Measurements from ENCODE around the gene NRROS. TPM values are rescaled to one million over a fixed set of nuclear protein-coding genes. Genes with fewer than 3 reads are reported as not detected.

Gene NRROS
- total and polyA plus RNA-seq, 3 experiments from 2014 or later: 3.5 to 17.0 (median 15.6) TPM

GRCh38 chr3:196673632-196674031 is 34.1 kb downstream of the NRROS start:
- Mint-ChIP-seq H3K27ac (no peak overlapping the region), H3K27me3 (no peaks in the 10 kb centered on the region), H3K4me3 (no peak overlapping the region), H3K9me3 (no peaks in the 10 kb centered on the region), H3K36me3 (peaks cover 0 to 4% (median 0%) of the 10 kb centered on the region in 3 donors), H3K4me1 (peaks cover 9 to 28% (median 22%) of the 10 kb centered on the region in 3 donors)
- no peaks in the 10 kb centered on the region for H3K27me3 ChIP-seq (ENCODE audit: insufficient read depth, low read length, poor library complexity, severe bottlenecking)
- no peak for DNase-seq
- H3K4me1 ChIP-seq (ENCODE audit: insufficient read depth, low read length): peaks cover 14% of the 10 kb centered on the region
- no peak overlapping the region for H3K27ac ChIP-seq (ENCODE audit: low read depth, low read length)
- H3K9me3 ChIP-seq (ENCODE audit: low read length): no peaks in the 10 kb centered on the region
- no peak overlapping the region for H3K4me3 ChIP-seq (ENCODE audit: low read length)
- ChIA-PET CTCF (interaction anchor here (0.7 to 1.7 kb wide), 2 partner anchors 11 to 64 kb away, joined by 3 to 4 read pairs; no protein-coding TSS in a partner anchor), POLR2A (no interaction called here)
- H3K36me3 ChIP-seq (ENCODE audit: insufficient read depth, low read length): no peaks in the 10 kb centered on the region

GRCh38 chr3:196677353-196677752 is 37.9 kb downstream of the NRROS start:
- H3K36me3 Mint-ChIP-seq: peaks cover 0 to 4% (median 0%) of the 10 kb centered on the region in 3 donors

GRCh38 chr3:196677931-196678330 is 38.4 kb downstream of the NRROS start:
- DNase-seq: no peak
- no peaks in the 10 kb centered on the region for H3K9me3 Mint-ChIP-seq

More at GRCh38 chr3:196677353-196677752, 37.9 kb downstream of the NRROS start:
- Histone ChIP-seq H3K9me3 (ENCODE audit: low read length) (no peaks in the 10 kb centered on the region), H3K27ac (ENCODE audit: low read depth, low read length) (no peak overlapping the region), H3K4me1 (ENCODE audit: insufficient read depth, low read length) (no peaks in the 10 kb centered on the region), H3K36me3 (ENCODE audit: insufficient read depth, low read length) (no peaks in the 10 kb centered on the region), H3K27me3 (ENCODE audit: insufficient read depth, low read length, poor library complexity, severe bottlenecking) (no peaks in the 10 kb centered on the region), H3K4me3 (ENCODE audit: low read length) (no peak overlapping the region)
- Mint-ChIP-seq H3K27ac (no peak overlapping the region), H3K9me3 (no peaks in the 10 kb centered on the region), H3K4me3 (no peak overlapping the region), H3K27me3 (no peaks in the 10 kb centered on the region), H3K4me1 (peaks cover 2 to 10% (median 9%) of the 10 kb centered on the region in 3 donors)
- CTCF ChIA-PET: interaction anchor here (1.3 to 1.6 kb wide), 2 partner anchors 68 to 71 kb away, joined by 3 read pairs; no protein-coding TSS in a partner anchor
- POLR2A ChIA-PET: no interaction called here
- no peak for DNase-seq

GRCh38 chr3:196684548-196685407 is 45.3 kb downstream of the NRROS start:
- peak; percentile 47 to 70 (median 57) for DNase-seq
- H3K4me3 Mint-ChIP-seq: peak overlapping the region; percentile 8 to 76 (median 66)
- H3K9me3 ChIP-seq (ENCODE audit: low read length): no peaks in the 10 kb centered on the region
- H3K4me1 Mint-ChIP-seq: peaks cover 10 to 15% (median 12%) of the 10 kb centered on the region in 3 donors
- no peaks in the 10 kb centered on the region for H3K27me3 ChIP-seq (ENCODE audit: insufficient read depth, low read length, poor library complexity, severe bottlenecking)
- no peaks in the 10 kb centered on the region for H3K27me3 Mint-ChIP-seq
- no peaks in the 10 kb centered on the region for H3K9me3 Mint-ChIP-seq
- no peaks in the 10 kb centered on the region for H3K36me3 Mint-ChIP-seq
- POLR2A ChIA-PET: interaction anchor here (1.4 to 2.4 kb wide), 2 partner anchors 45 to 75 kb away, joined by 6 to 8 read pairs; partner anchors contain the start of gene NRROS
- CTCF ChIA-PET: interaction anchor here (0.7 to 5.6 kb wide), 20 partner anchors 9 to 156 kb away, joined by 3 to 160 read pairs (median 6); partner anchors contain the start of genes FBXO45, NRROS and WDR53
- H3K4me3 ChIP-seq (ENCODE audit: low read length): peak overlapping the region; percentile 52
- no peak overlapping the region for H3K27ac ChIP-seq (ENCODE audit: low read depth, low read length)
- no peaks in the 10 kb centered on the region for H3K36me3 ChIP-seq (ENCODE audit: insufficient read depth, low read length)
- H3K27ac Mint-ChIP-seq: peak overlapping the region; percentile 5 to 83 (median 50)
- H3K4me1 ChIP-seq (ENCODE audit: insufficient read depth, low read length): peaks cover 11% of the 10 kb centered on the region

More at GRCh38 chr3:196677931-196678330, 38.4 kb downstream of the NRROS start:
- Histone ChIP-seq H3K27ac (ENCODE audit: low read depth, low read length) (no peak overlapping the region), H3K4me3 (ENCODE audit: low read length) (no peak overlapping the region), H3K27me3 (ENCODE audit: insufficient read depth, low read length, poor library complexity, severe bottlenecking) (no peaks in the 10 kb centered on the region), H3K9me3 (ENCODE audit: low read length) (no peaks in the 10 kb centered on the region), H3K4me1 (ENCODE audit: insufficient read depth, low read length) (no peaks in the 10 kb centered on the region), H3K36me3 (ENCODE audit: insufficient read depth, low read length) (no peaks in the 10 kb centered on the region)
- Mint-ChIP-seq H3K36me3 (peaks cover 0 to 4% (median 0%) of the 10 kb centered on the region in 3 donors), H3K27me3 (no peaks in the 10 kb centered on the region), H3K4me1 (peaks cover 2 to 10% (median 9%) of the 10 kb centered on the region in 3 donors), H3K27ac (peak overlapping the region in 3 of 8 donors; percentile 24 to 89 (median 25)), H3K4me3 (no peak overlapping the region)
- POLR2A ChIA-PET: no interaction called here
- CTCF ChIA-PET: no interaction called here

- no peak overlapping the region for H3K4me3 ChIP-seq (ENCODE audit: low read length)
- no peaks in the 10 kb centered on the region for H3K9me3 ChIP-seq (ENCODE audit: low read length)
- H3K9me3 Mint-ChIP-seq: no peaks in the 10 kb centered on the region
- ChIA-PET POLR2A (interaction anchor here (2.4 kb wide), 1 partner anchor 77 kb away, joined by 8 read pairs; no protein-coding TSS in a partner anchor), CTCF (interaction anchor here (2.4 to 5.6 kb wide), 3 partner anchors 46 to 88 kb away, joined by 11 to 160 read pairs (median 27); partner anchors contain the start of gene NRROS)
- no peaks in the 10 kb centered on the region for H3K36me3 Mint-ChIP-seq
- H3K36me3 ChIP-seq (ENCODE audit: insufficient read depth, low read length): no peaks in the 10 kb centered on the region
- peak overlapping the region in 1 of 7 donors; percentile 45 for H3K4me3 Mint-ChIP-seq
- no peak overlapping the region for H3K27ac ChIP-seq (ENCODE audit: low read depth, low read length)
- H3K27me3 Mint-ChIP-seq: no peaks in the 10 kb centered on the region
- no peak for DNase-seq
- peak overlapping the region in 3 of 8 donors; percentile 5 to 77 (median 38) for H3K27ac Mint-ChIP-seq
- H3K4me1 Mint-ChIP-seq: peaks cover 10 to 15% (median 12%) of the 10 kb centered on the region in 3 donors
- H3K4me1 ChIP-seq (ENCODE audit: insufficient read depth, low read length): peaks cover 11% of the 10 kb centered on the region
- H3K27me3 ChIP-seq (ENCODE audit: insufficient read depth, low read length, poor library complexity, severe bottlenecking): no peaks in the 10 kb centered on the region
These were observed 46.9 kb downstream of the NRROS start for GRCh38 chr3:196686436-196686835.

GRCh38 chr3:196688349-196688748 is 48.9 kb downstream of the NRROS start:
- ChIA-PET CTCF (interaction anchor here (1.1 to 5.6 kb wide), 2 partner anchors 28 to 81 kb away, joined by 3 to 160 read pairs; no protein-coding TSS in a partner anchor), POLR2A (interaction anchor here (0.7 kb wide), 1 partner anchor 120 kb away, joined by 5 read pairs; the partner anchor contains the start of gene FBXO45)
- no peaks in the 10 kb centered on the region for H3K36me3 ChIP-seq (ENCODE audit: insufficient read depth, low read length)
- H3K9me3 ChIP-seq (ENCODE audit: low read length): no peaks in the 10 kb centered on the region
- H3K9me3 Mint-ChIP-seq: no peaks in the 10 kb centered on the region
- H3K27me3 Mint-ChIP-seq: no peaks in the 10 kb centered on the region
- H3K4me3 ChIP-seq (ENCODE audit: low read length): no peak overlapping the region
- no peaks in the 10 kb centered on the region for H3K27me3 ChIP-seq (ENCODE audit: insufficient read depth, low read length, poor library complexity, severe bottlenecking)
- peak overlapping the region in 1 of 8 donors; percentile 4 for H3K27ac Mint-ChIP-seq
- H3K4me1 Mint-ChIP-seq: peaks cover 10 to 15% (median 12%) of the 10 kb centered on the region in 3 donors
- H3K4me3 Mint-ChIP-seq: no peak overlapping the region
- DNase-seq: no peak
- no peaks in the 10 kb centered on the region for H3K36me3 Mint-ChIP-seq
- no peak overlapping the region for H3K27ac ChIP-seq (ENCODE audit: low read depth, low read length)
- peaks cover 11% of the 10 kb centered on the region for H3K4me1 ChIP-seq (ENCODE audit: insufficient read depth, low read length)

GRCh38 chr3:196689941-196690660 is 50.6 kb downstream of the NRROS start:
- Mint-ChIP-seq H3K27me3 (no peaks in the 10 kb centered on the region), H3K9me3 (no peaks in the 10 kb centered on the region), H3K4me3 (no peak overlapping the region), H3K27ac (peak overlapping the region in 1 of 8 donors; percentile 79), H3K4me1 (peaks cover 5 to 6% (median 5%) of the 10 kb centered on the region in 3 donors), H3K36me3 (no peaks in the 10 kb centered on the region)
- Histone ChIP-seq H3K27me3 (ENCODE audit: insufficient read depth, low read length, poor library complexity, severe bottlenecking) (no peaks in the 10 kb centered on the region), H3K36me3 (ENCODE audit: insufficient read depth, low read length) (no peaks in the 10 kb centered on the region), H3K4me3 (ENCODE audit: low read length) (no peak overlapping the region), H3K4me1 (ENCODE audit: insufficient read depth, low read length) (peaks cover 4% of the 10 kb centered on the region), H3K27ac (ENCODE audit: low read depth, low read length) (no peak overlapping the region), H3K9me3 (ENCODE audit: low read length) (no peaks in the 10 kb centered on the region)
- DNase-seq: no peak
- ChIA-PET CTCF (interaction anchor here (2.2 kb wide), 1 partner anchor 81 kb away, joined by 11 read pairs; no protein-coding TSS in a partner anchor), POLR2A (no interaction called here)

All from CD8-positive, alpha-beta memory T cell (primary cell).